ENCODE results near the gene IFT20. TPM values are rescaled to one million over a fixed set of nuclear protein-coding genes. Genes with fewer than 3 reads are reported as not detected.

The IFT20 gene
- total RNA-seq, 1 donor from 2014 or later, result 14.0 TPM

- TF ChIP-seq CTCF (conservative IDR thresholded peaks at IDR 0.05), result no peak
- Mint-ChIP-seq H3K4me3 (peak overlapping the region; percentile 98), H3K4me1 (peaks cover 40% of the 10 kb centered on the region), H3K36me3 (ENCODE audit: low read depth) (peaks cover 2% of the 10 kb centered on the region), H3K9me3 (no peaks in the 10 kb centered on the region), H3K27ac (ENCODE audit: unreplicated experiment) (peak overlapping the region; percentile 27), H3K27me3 (ENCODE audit: low read depth) (peaks cover 3% of the 10 kb centered on the region)
- DNase-seq (ENCODE audit: low read depth, low spot score), result no peak
Measured at GRCh38 chr17:28338056-28338768, 2.9 kb upstream of the IFT20 start.

- DNase-seq (ENCODE audit: low read depth, low spot score), result peak; percentile 18
- Mint-ChIP-seq H3K27ac (ENCODE audit: unreplicated experiment) (peak overlapping the region; percentile 99), H3K9me3 (no peaks in the 10 kb centered on the region), H3K36me3 (ENCODE audit: low read depth) (no peaks in the 10 kb centered on the region), H3K4me3 (peak overlapping the region; percentile 98), H3K4me1 (peaks cover 40% of the 10 kb centered on the region), H3K27me3 (ENCODE audit: low read depth) (peaks cover 3% of the 10 kb centered on the region)
- no peak for TF ChIP-seq CTCF (conservative IDR thresholded peaks at IDR 0.05)
Measured at GRCh38 chr17:28335959-28336871, 943 bp upstream of the IFT20 start.

DNA sequence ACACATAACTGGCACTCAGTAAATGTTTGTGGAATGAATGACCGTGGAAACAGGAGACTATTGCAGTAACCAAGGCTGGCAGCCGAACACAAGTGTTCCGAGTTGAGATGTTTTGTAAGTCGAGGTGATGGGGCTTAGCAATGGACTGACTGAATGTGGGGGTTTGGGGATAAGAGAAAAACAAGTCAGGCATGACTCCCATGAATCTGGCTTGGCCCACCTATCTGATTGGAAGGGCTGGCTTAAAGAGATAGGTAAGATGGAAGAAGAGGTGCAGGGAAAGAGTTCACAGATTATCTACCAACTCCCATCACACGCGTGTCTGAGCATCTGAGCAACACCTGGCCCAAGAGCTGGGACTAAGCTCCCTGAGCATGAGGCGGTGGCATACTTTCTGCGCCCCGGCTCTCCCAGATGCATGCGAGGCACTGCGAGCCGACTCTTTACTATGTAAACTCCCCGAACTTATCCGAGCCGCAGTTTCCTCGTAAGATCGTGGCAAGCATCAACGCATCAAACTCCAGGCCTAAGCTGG, 539 bp downstream of the IFT20 start:
- peaks cover 40% of the 10 kb centered on the region for H3K4me1 Mint-ChIP-seq
- peak overlapping the region; percentile 90 for H3K27ac Mint-ChIP-seq (ENCODE audit: unreplicated experiment)
- DNase-seq (ENCODE audit: low read depth, low spot score), result no peak
- H3K4me3 Mint-ChIP-seq, result peak overlapping the region; percentile 98
- H3K36me3 Mint-ChIP-seq (ENCODE audit: low read depth), result no peaks in the 10 kb centered on the region
- no peaks in the 10 kb centered on the region for H3K9me3 Mint-ChIP-seq
- TF ChIP-seq CTCF (conservative IDR thresholded peaks at IDR 0.05), result no peak
- H3K27me3 Mint-ChIP-seq (ENCODE audit: low read depth), result peaks cover 3% of the 10 kb centered on the region

- TF ChIP-seq CTCF (conservative IDR thresholded peaks at IDR 0.05), result no peak
- H3K27ac Mint-ChIP-seq (ENCODE audit: unreplicated experiment), result peak overlapping the region; percentile 90
- H3K4me1 Mint-ChIP-seq, result peaks cover 40% of the 10 kb centered on the region
- no peaks in the 10 kb centered on the region for H3K36me3 Mint-ChIP-seq (ENCODE audit: low read depth)
- no peaks in the 10 kb centered on the region for H3K9me3 Mint-ChIP-seq
- peak overlapping the region; percentile 98 for H3K4me3 Mint-ChIP-seq
- no peak for DNase-seq (ENCODE audit: low read depth, low spot score)
- peaks cover 3% of the 10 kb centered on the region for H3K27me3 Mint-ChIP-seq (ENCODE audit: low read depth)
Measured at GRCh38 chr17:28334171-28334570, 1.1 kb downstream of the IFT20 start.

- Mint-ChIP-seq H3K4me3 (peak overlapping the region; percentile 98), H3K27ac (ENCODE audit: unreplicated experiment) (no peak overlapping the region)
- DNase-seq (ENCODE audit: low read depth, low spot score), result no peak
Measured at GRCh38 chr17:28333083-28333746, 2.1 kb downstream of the IFT20 start.

More at GRCh38 chr17:28333083-28333746, 2.1 kb downstream of the IFT20 start:
- Mint-ChIP-seq H3K36me3 (ENCODE audit: low read depth) (no peaks in the 10 kb centered on the region), H3K27me3 (ENCODE audit: low read depth) (peaks cover 3% of the 10 kb centered on the region), H3K4me1 (peaks cover 36% of the 10 kb centered on the region), H3K9me3 (no peaks in the 10 kb centered on the region)
- TF ChIP-seq CTCF (conservative IDR thresholded peaks at IDR 0.05), result no peak

All from neural crest cell (in vitro differentiated cells).